Measurements from ENCODE around the gene SULT6B1.

DNA sequence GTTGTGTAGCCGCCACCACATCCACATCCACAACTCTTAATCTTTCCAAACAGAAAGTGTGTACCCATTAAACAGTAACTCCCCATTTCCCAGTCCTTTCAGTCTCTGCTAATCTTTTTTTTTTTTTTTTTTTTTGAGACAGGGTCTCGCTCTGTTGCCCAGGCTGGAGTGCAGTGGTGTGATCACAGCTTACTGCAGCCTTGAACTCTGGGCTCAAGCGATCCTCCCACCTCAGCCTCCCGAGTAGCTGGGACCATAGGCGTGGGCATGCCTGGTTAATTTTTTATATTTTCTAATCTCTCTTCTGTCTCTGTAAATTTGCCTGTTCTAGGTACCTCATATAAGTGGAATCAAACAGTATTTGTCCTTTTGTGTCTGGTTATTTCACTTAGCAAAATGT, 35.2 kb downstream of the SULT6B1 start:
- TF ChIP-seq, protein P1, sequence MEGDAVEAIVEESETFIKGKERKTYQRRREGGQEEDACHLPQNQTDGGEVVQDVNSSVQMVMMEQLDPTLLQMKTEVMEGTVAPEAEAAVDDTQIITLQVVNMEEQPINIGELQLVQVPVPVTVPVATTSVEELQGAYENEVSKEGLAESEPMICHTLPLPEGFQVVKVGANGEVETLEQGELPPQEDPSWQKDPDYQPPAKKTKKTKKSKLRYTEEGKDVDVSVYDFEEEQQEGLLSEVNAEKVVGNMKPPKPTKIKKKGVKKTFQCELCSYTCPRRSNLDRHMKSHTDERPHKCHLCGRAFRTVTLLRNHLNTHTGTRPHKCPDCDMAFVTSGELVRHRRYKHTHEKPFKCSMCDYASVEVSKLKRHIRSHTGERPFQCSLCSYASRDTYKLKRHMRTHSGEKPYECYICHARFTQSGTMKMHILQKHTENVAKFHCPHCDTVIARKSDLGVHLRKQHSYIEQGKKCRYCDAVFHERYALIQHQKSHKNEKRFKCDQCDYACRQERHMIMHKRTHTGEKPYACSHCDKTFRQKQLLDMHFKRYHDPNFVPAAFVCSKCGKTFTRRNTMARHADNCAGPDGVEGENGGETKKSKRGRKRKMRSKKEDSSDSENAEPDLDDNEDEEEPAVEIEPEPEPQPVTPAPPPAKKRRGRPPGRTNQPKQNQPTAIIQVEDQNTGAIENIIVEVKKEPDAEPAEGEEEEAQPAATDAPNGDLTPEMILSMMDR (IDR thresholded peaks at IDR 0.05) = no peak
- TF ChIP-seq POLR2A (IDR thresholded peaks at IDR 0.05) = no peak

Data from heart left ventricle (tissue), 13 donors.